ENCODE data around the gene SYNPO2.

- TF ChIP-seq, protein P1, sequence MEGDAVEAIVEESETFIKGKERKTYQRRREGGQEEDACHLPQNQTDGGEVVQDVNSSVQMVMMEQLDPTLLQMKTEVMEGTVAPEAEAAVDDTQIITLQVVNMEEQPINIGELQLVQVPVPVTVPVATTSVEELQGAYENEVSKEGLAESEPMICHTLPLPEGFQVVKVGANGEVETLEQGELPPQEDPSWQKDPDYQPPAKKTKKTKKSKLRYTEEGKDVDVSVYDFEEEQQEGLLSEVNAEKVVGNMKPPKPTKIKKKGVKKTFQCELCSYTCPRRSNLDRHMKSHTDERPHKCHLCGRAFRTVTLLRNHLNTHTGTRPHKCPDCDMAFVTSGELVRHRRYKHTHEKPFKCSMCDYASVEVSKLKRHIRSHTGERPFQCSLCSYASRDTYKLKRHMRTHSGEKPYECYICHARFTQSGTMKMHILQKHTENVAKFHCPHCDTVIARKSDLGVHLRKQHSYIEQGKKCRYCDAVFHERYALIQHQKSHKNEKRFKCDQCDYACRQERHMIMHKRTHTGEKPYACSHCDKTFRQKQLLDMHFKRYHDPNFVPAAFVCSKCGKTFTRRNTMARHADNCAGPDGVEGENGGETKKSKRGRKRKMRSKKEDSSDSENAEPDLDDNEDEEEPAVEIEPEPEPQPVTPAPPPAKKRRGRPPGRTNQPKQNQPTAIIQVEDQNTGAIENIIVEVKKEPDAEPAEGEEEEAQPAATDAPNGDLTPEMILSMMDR (conservative IDR thresholded peaks at IDR 0.05; ENCODE audit: low read depth, low read length): no peak
- TF ChIP-seq EZH2 (IDR thresholded peaks at IDR 0.05; ENCODE audit: borderline replicate concordance, low read depth, low read length, poor library complexity, severe bottlenecking): no peak
Measured at GRCh38 chr4:118920247-118920646, 31.6 kb downstream of the SYNPO2 start.

Measured in A673 (cell line).